K562 (cell line): ENCODE measurements around the gene NPAS1.

Source experiments
- AFF1 ChIP-seq, 2 experiments: fragments of 450-650 bp; IDR thresholded peaks; 2 replicates each; pipeline ENCODE4 v1.6.1; 2018; ENCODE audit warnings: mild to moderate bottlenecking in 2 of 2, low read depth in 1 of 2; ENCODE audit not compliant: partially characterized antibody in 2 of 2
- BDP1 ChIP-seq: IDR thresholded peaks from 3 replicates; pipeline ENCODE4 v1.6.1; 2011; ENCODE audit not compliant: insufficient read length, insufficient read depth
- BMI1 ChIP-seq: fragments of 150-350 bp; IDR thresholded peaks from 2 replicates; pipeline ENCODE4 v1.6.1; 2014; ENCODE audit warnings: low read length
- BRF1 ChIP-seq: IDR thresholded peaks from 3 replicates; pipeline ENCODE4 v1.6.1; 2011; ENCODE audit warnings: borderline replicate concordance, mild to moderate bottlenecking; ENCODE audit not compliant: insufficient read length; ENCODE audit errors: extremely low read depth
- NR2F6 ChIP-seq: fragments of 450-650 bp; formaldehyde crosslinking; IDR thresholded peaks from 2 replicates; pipeline ENCODE4 v1.4.0; 2020; ENCODE audit warnings: mild to moderate bottlenecking
- PCBP2 ChIP-seq: fragments of 200-400 bp; formaldehyde crosslinking; IDR thresholded peaks from 2 replicates; pipeline ENCODE4 v1.6.1; 2018; ENCODE audit warnings: low read length, low read depth, mild to moderate bottlenecking, moderate library complexity; ENCODE audit not compliant: poor library complexity, severe bottlenecking
- RB1 ChIP-seq: fragments of 450-650 bp; IDR thresholded peaks from 2 replicates; pipeline ENCODE4 v1.6.1; 2017; ENCODE audit warnings: low read depth, mild to moderate bottlenecking
- SOX6 ChIP-seq: fragments of 450-650 bp; IDR thresholded peaks from 2 replicates; pipeline ENCODE4 v1.6.1; 2014; ENCODE audit warnings: mild to moderate bottlenecking
- TARDBP ChIP-seq: fragments of 450-650 bp; IDR thresholded peaks from 2 replicates; pipeline ENCODE4 v1.6.1; 2016
- ZNF707 ChIP-seq: fragments of 250-450 bp; sonication (Bioruptor Pico); conservative IDR thresholded peaks from 2 replicates; pipeline ENCODE4 v1.8.0; 2022; ENCODE audit warnings: inconsistent platforms, mild to moderate bottlenecking, moderate library complexity
- TF ChIP-seq, protein P1 (sequence below), 3 experiments: IDR thresholded peaks in 2 of 3; conservative IDR thresholded peaks in 1 of 3; 2 replicates each; pipeline ENCODE4 v1.5.1; 2011 to 2012; ENCODE audit warnings: low read length in 3 of 3, mild to moderate bottlenecking in 3 of 3, control low read depth in 2 of 3, improper control_type of control experiment in 1 of 3, inconsistent platforms in 1 of 3, low read depth in 1 of 3, mixed read lengths in 1 of 3, moderate library complexity in 1 of 3; ENCODE audit not compliant: insufficient read depth in 2 of 3

DNA sequence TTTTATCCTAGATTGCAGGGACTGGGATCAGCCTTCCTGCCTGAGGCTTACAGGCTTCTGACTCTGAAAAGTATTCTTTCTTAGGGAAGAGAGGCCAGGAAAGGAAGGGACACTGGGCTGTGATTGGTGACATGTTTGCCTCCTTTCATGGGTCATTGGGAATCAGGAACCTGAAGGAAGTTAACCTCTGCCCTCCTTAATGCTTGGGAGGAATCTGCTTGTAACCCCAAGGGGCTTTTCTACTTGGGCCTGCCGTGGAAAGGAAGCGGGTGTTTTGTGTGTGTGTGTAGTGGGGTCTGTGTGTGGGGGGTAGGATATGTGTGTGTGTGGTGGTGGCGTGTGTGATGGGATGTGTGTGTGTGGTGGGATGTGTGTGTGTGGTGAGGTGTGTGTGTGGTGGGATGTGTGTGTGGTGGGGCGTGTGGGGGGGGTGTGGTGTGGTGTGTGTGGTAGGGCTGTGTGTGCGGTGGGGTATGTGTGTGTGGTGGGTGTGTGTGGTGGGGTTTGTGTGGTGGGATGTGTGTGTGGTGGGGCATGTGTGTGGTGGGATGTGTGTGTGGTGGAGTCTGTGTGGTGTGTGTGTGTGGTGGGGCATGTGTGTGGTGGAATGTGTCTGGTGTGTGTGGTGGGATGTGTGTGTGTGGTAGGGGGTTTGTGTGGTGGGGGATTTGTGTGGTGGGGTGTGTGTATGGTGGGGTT lies 41.3 kb upstream of the NPAS1 start:
- TF ChIP-seq ZNF707 (CRISPR knock-in tag) (no peak), BMI1 (no peak), TARDBP (no peak), BDP1 (no peak), RB1 (no peak), PCBP2 (no peak), BRF1 (no peak), NR2F6 (CRISPR knock-in tag) (no peak), AFF1 (IDR thresholded peaks at IDR 0.05; ENCODE audit: low read depth in 1 of 2, partially characterized antibody in 2 of 2) (no peak), SOX6 (no peak)
- TF ChIP-seq, protein P1, sequence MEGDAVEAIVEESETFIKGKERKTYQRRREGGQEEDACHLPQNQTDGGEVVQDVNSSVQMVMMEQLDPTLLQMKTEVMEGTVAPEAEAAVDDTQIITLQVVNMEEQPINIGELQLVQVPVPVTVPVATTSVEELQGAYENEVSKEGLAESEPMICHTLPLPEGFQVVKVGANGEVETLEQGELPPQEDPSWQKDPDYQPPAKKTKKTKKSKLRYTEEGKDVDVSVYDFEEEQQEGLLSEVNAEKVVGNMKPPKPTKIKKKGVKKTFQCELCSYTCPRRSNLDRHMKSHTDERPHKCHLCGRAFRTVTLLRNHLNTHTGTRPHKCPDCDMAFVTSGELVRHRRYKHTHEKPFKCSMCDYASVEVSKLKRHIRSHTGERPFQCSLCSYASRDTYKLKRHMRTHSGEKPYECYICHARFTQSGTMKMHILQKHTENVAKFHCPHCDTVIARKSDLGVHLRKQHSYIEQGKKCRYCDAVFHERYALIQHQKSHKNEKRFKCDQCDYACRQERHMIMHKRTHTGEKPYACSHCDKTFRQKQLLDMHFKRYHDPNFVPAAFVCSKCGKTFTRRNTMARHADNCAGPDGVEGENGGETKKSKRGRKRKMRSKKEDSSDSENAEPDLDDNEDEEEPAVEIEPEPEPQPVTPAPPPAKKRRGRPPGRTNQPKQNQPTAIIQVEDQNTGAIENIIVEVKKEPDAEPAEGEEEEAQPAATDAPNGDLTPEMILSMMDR (IDR thresholded peaks at IDR 0.05 in 2 of 3, conservative IDR thresholded peaks at IDR 0.05 in 1 of 3; ENCODE audit: insufficient read depth in 2 of 3, low read depth in 1 of 3, low read length in 3 of 3) = no peak
